NCI-H510A (cell line): Measurements from ENCODE around the gene MRPL20.

ENCODE experiments used
- DNase-seq: peaks from one replicate; lab custom pipeline; 2025; lab: John Stamatoyannopoulos, UW

Gene MRPL20

GRCh38 chr1:1361233-1361981 is 45.7 kb downstream of the MRPL20 start:
- no peak for DNase-seq

GRCh38 chr1:1360506-1361169 is 46.5 kb downstream of the MRPL20 start:
- DNase-seq, result no peak

GRCh38 chr1:1359664-1360468 is 47.2 kb downstream of the MRPL20 start:
- no peak for DNase-seq

GRCh38 chr1:1359308-1359663 is 47.8 kb downstream of the MRPL20 start:
- no peak for DNase-seq

- DNase-seq, result no peak
These were observed 48.4 kb downstream of the MRPL20 start, which contains the start of gene MXRA8 for GRCh38 chr1:1358433-1359271. Gene MXRA8 (minus strand): TSS chr1:1358555. CDS start chr1:1358504, 51 bp downstream.

GRCh38 chr1:1357871-1358432 is 49.1 kb downstream of the MRPL20 start:
- no peak for DNase-seq

- DNase-seq, result no peak
These were observed 50.2 kb downstream of the MRPL20 start for GRCh38 chr1:1356796-1357401.

- DNase-seq, result no peak
These were observed 50.8 kb downstream of the MRPL20 start for GRCh38 chr1:1356166-1356795.

GRCh38 chr1:1355416-1355815 is 51.7 kb downstream of the MRPL20 start:
- peak; percentile 83 for DNase-seq

GRCh38 chr1:1354271-1355247 is 52.5 kb downstream of the MRPL20 start:
- no peak for DNase-seq

- DNase-seq, result no peak
These were observed 53.5 kb downstream of the MRPL20 start for GRCh38 chr1:1353389-1354151.

GRCh38 chr1:1352786-1353388 is 54.2 kb downstream of the MRPL20 start:
- no peak for DNase-seq
